CD14-positive monocyte (primary cell): ENCODE data around the gene CIROP. TPM values are rescaled to one million over a fixed set of nuclear protein-coding genes. Genes with fewer than 3 reads are reported as not detected.

Experiments
- DNase-seq, 3 donors: peaks; one replicate each; pipeline ENCODE4 v3.0.0-alpha.2; 2011 to 2022
- H2AFZ ChIP-seq: 2 replicates; pipeline ENCODE4 v1.6.0; 2012; ENCODE audit warnings: mild to moderate bottlenecking, low read depth, low read length, inconsistent platforms; ENCODE audit not compliant: insufficient read depth, poor library complexity, severe bottlenecking
- H3K27ac ChIP-seq, 2 donors: 1 replicate in 1 of 2; 2 replicates in 1 of 2; pipeline ENCODE4 v1.5.1; 2012 to 2013; ENCODE audit warnings: low read length in 2 of 2, control low read depth in 1 of 2, inconsistent platforms in 1 of 2, low read depth in 1 of 2, mild to moderate bottlenecking in 1 of 2
- H3K27me3 ChIP-seq, 2 donors: one replicate each; pipeline versions ENCODE4 v1.6.0 to v1.6.1; 2011 to 2013; ENCODE audit warnings: low read length in 2 of 2; ENCODE audit not compliant: control insufficient read depth in 2 of 2, insufficient read depth in 2 of 2
- H3K36me3 ChIP-seq, 2 donors: replicated peaks in 1 of 2; 1 replicate in 1 of 2; 2 replicates in 1 of 2; pipeline versions ENCODE4 v1.5.1 to v1.6.1; 2012 to 2013; ENCODE audit warnings: low read length in 2 of 2, control low read depth in 1 of 2, inconsistent platforms in 1 of 2, mild to moderate bottlenecking in 1 of 2; ENCODE audit not compliant: insufficient read depth in 2 of 2, control insufficient read depth in 1 of 2
- H3K4me1 ChIP-seq, 2 donors: 1 replicate in 1 of 2; 2 replicates in 1 of 2; pipeline versions ENCODE4 v1.5.1 to v1.6.1; 2012 to 2013; ENCODE audit warnings: low read length in 2 of 2, control low read depth in 1 of 2, inconsistent platforms in 1 of 2, mild to moderate bottlenecking in 1 of 2, moderate library complexity in 1 of 2; ENCODE audit not compliant: insufficient read depth in 2 of 2, control insufficient read depth in 1 of 2
- H3K4me2 ChIP-seq: replicated peaks from 2 replicates; pipeline ENCODE3; 2012; ENCODE audit warnings: low read length, moderate library complexity, mild to moderate bottlenecking; ENCODE audit not compliant: poor library complexity, severe bottlenecking; ENCODE audit errors: extremely low read depth
- H3K4me3 ChIP-seq, 3 experiments: fragments of 200-600 bp in 1 of 3; sonication (generic) in 1 of 3; replicated peaks in 1 of 3; 1 replicate in 2 of 3; 2 replicates in 1 of 3; pipeline ENCODE4 v1.5.1; 2011 to 2013; ENCODE audit warnings: low read length in 3 of 3, mild to moderate bottlenecking in 3 of 3, control low read depth in 2 of 3, low read depth in 2 of 3, inconsistent platforms in 1 of 3, moderate library complexity in 1 of 3
- H3K79me2 ChIP-seq: 2 replicates; pipeline ENCODE4 v1.6.0; 2012; ENCODE audit warnings: mild to moderate bottlenecking, control low read depth, inconsistent platforms, low read length, moderate library complexity; ENCODE audit not compliant: insufficient read depth
- H3K9ac ChIP-seq: 2 replicates; pipeline ENCODE4 v1.6.0; 2017; ENCODE audit warnings: low read length, mild to moderate bottlenecking; ENCODE audit not compliant: insufficient read depth, poor library complexity, severe bottlenecking
- H3K9me3 ChIP-seq, 2 donors: replicated peaks in 1 of 2; 1 replicate in 1 of 2; 2 replicates in 1 of 2; pipeline versions ENCODE4 v1.5.1 to v1.6.1; 2012 to 2013; ENCODE audit warnings: low read length in 2 of 2, control low read depth in 1 of 2; ENCODE audit not compliant: control insufficient read depth in 1 of 2, insufficient read depth in 1 of 2
- H4K20me1 ChIP-seq: 2 replicates; pipeline ENCODE4 v1.6.0; 2012; ENCODE audit warnings: mild to moderate bottlenecking, low read length, control low read depth, moderate library complexity; ENCODE audit not compliant: insufficient read depth
- H3K27ac Mint-ChIP-seq, 7 donors: one replicate each; pipeline ENCODE4 v1.8.0; 2020; ENCODE audit warnings: mild to moderate bottlenecking in 7 of 7, mixed read lengths in 7 of 7, moderate library complexity in 6 of 7, inconsistent platforms in 2 of 7
- H3K27me3 Mint-ChIP-seq, 3 donors: one replicate each; pipeline ENCODE4 v1.8.0; 2021 to 2022; ENCODE audit warnings: low read depth in 3 of 3, mild to moderate bottlenecking in 3 of 3, mixed read lengths in 3 of 3, moderate library complexity in 3 of 3, inconsistent platforms in 1 of 3
- H3K36me3 Mint-ChIP-seq, 2 donors: one replicate each; pipeline ENCODE4 v1.8.0; 2020; ENCODE audit warnings: mixed read lengths in 2 of 2, inconsistent platforms in 1 of 2, mild to moderate bottlenecking in 1 of 2
- H3K4me1 Mint-ChIP-seq: one replicate; pipeline ENCODE4 v1.8.0; 2020; ENCODE audit warnings: mild to moderate bottlenecking, mixed read lengths
- H3K4me3 Mint-ChIP-seq, 2 donors: one replicate each; pipeline ENCODE4 v1.8.0; 2020; ENCODE audit warnings: mild to moderate bottlenecking in 2 of 2, mixed read lengths in 2 of 2, moderate library complexity in 1 of 2
- H3K9me3 Mint-ChIP-seq, 7 donors: one replicate each; pipeline ENCODE4 v1.8.0; 2020 to 2022; ENCODE audit warnings: mixed read lengths in 7 of 7, mild to moderate bottlenecking in 6 of 7, moderate library complexity in 6 of 7, inconsistent platforms in 2 of 7
- WGBS: methylation state at CpG from one replicate; pipeline ENCODE4 v1.1.5; 2013; ENCODE audit warnings: missing lambda C conversion rate; ENCODE audit not compliant: insufficient coverage; 5-methylcytosine and 5-hydroxymethylcytosine counted together
- intact Hi-C, 2 donors: fragments of 100-400 bp; cut with micrococcal nuclease; formaldehyde crosslinking; loops; one replicate each; pipeline versions ENCODE4 v1.15.0 to v1.15.1; 2023
- polyA plus RNA-seq, 3 donors: library from polyadenylated mRNA; depleted of rRNA in 1 of 3; unstranded in 2 of 3; stranded (reverse) in 1 of 3; fragments of 300-500 nt in 2 of 3; fragments of >200 nt in 1 of 3; fragmentation: Illumina TruSeq in 2 of 3; gene quantifications; 1 replicate in 2 of 3; 2 replicates in 1 of 3; pipeline ENCODE4 v1.2.3, GENCODE V29; 2012 to 2021
- TF ChIP-seq, protein P1 (sequence below): fragments of 200-600 bp; IDR thresholded peaks from one replicate; pipeline ENCODE4 v1.8.0; 2022; ENCODE audit warnings: antibody characterized with exemption, mild to moderate bottlenecking

Gene CIROP
- polyA plus RNA-seq, 3 donors = not detected

DNA sequence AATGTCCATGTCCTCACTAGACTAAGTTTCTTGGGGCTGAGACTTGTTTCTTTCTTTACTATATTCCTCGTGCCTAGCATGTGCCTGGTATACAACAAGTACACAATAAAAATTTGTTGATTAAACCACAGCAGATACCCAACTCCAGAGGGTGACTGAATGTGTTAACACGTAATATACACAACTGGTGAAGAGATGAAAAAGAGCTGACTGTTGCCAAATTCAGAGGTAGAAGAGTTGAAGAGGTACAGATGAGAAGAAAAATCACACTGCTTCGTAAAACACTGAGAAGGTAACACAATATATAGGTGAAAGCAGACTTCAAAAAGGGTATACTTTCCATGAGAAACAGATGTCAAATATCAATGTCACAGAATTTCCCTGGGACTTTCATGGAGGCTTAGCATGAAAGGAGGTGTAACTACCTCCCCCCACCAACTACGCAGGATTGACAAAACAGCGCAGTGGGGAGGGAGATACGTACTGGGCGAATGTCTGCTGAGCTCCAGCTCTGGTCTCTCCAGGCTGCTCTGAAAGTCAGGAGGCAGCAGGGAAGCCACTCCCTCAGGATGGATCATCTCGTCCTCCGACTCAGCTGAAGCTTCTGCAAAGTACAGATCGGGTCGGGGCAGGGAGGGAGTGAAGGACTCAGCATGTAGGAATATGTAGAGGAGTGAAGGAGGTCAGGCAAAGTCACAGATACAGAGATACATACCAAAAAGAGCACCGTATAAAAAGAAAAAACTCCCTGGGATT lies 15.1 kb downstream of the CIROP start:
- Histone ChIP-seq H3K9me3 (no peaks in the 10 kb centered on the region), H2AFZ (no peak overlapping the region), H3K27me3 (no peaks in the 10 kb centered on the region), H4K20me1 (peaks cover 98% of the 10 kb centered on the region), H3K4me3 (no peak overlapping the region), H3K79me2 (peaks cover 91% of the 10 kb centered on the region), H3K36me3 (peaks cover 80 to 89% of the 10 kb centered on the region in 2 donors), H3K4me2 (no peak overlapping the region), H3K4me1 (peaks cover 16 to 33% of the 10 kb centered on the region in 2 donors), H3K27ac (no peak overlapping the region), H3K9ac (no peak overlapping the region)
- intact Hi-C loops = loop anchor here in 1 of 2 donors (10.0 kb wide), 1 partner anchor 195 kb away; the partner anchor contains the start of gene HOMEZ
- TF ChIP-seq, protein P1, sequence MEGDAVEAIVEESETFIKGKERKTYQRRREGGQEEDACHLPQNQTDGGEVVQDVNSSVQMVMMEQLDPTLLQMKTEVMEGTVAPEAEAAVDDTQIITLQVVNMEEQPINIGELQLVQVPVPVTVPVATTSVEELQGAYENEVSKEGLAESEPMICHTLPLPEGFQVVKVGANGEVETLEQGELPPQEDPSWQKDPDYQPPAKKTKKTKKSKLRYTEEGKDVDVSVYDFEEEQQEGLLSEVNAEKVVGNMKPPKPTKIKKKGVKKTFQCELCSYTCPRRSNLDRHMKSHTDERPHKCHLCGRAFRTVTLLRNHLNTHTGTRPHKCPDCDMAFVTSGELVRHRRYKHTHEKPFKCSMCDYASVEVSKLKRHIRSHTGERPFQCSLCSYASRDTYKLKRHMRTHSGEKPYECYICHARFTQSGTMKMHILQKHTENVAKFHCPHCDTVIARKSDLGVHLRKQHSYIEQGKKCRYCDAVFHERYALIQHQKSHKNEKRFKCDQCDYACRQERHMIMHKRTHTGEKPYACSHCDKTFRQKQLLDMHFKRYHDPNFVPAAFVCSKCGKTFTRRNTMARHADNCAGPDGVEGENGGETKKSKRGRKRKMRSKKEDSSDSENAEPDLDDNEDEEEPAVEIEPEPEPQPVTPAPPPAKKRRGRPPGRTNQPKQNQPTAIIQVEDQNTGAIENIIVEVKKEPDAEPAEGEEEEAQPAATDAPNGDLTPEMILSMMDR = no peak
- peak overlapping the region in 2 of 7 donors; percentile 5 for H3K27ac Mint-ChIP-seq
- no peaks in the 10 kb centered on the region for H3K27me3 Mint-ChIP-seq
- 100% methylated on average over 3 of the region's 12 CpGs for WGBS
- no peak for DNase-seq
- H3K9me3 Mint-ChIP-seq = no peaks in the 10 kb centered on the region
- no peak overlapping the region for H3K4me3 Mint-ChIP-seq
- peaks cover 68 to 76% of the 10 kb centered on the region in 2 donors for H3K36me3 Mint-ChIP-seq
- H3K4me1 Mint-ChIP-seq = peaks cover 11% of the 10 kb centered on the region

DNA sequence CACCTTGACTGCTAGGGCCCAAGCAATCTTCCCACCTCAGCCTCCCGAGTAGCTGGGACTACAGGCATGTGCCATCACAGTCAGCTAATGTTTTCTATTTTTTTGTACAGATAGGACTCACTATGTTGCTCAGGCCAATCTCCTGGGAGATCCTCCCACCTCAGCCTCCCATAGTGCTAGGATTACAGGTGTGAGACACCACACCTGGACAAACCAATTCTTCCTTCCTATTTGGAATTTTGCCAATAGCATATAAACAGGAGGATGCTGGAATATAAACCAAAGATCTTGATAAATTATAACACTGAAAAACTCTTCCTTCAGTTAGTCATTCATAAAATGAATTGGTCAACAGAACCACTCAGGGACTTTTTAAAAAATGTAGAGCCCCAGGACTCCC lies 18.2 kb downstream of the CIROP start:
- DNase-seq = no peak
- H4K20me1 ChIP-seq = peaks cover 84% of the 10 kb centered on the region
- peaks cover 8 to 17% of the 10 kb centered on the region in 2 donors for H3K4me1 ChIP-seq
- TF ChIP-seq, protein P1 = no peak
- no peaks in the 10 kb centered on the region for H3K27me3 ChIP-seq
- H2AFZ ChIP-seq = no peak overlapping the region
- no peak overlapping the region for H3K4me2 ChIP-seq
- H3K27ac Mint-ChIP-seq = peak overlapping the region in 2 of 7 donors; percentile 37 to 62
- H3K36me3 ChIP-seq = peaks cover 94 to 100% of the 10 kb centered on the region in 2 donors
- no peak overlapping the region for H3K4me3 Mint-ChIP-seq
- H3K9me3 Mint-ChIP-seq = no peaks in the 10 kb centered on the region
- peak overlapping the region in 1 of 2 donors; percentile 9 for H3K27ac ChIP-seq
- no peaks in the 10 kb centered on the region for H3K27me3 Mint-ChIP-seq
- H3K79me2 ChIP-seq = peaks cover 77% of the 10 kb centered on the region
- no peak overlapping the region for H3K4me3 ChIP-seq
- peaks cover 11% of the 10 kb centered on the region for H3K4me1 Mint-ChIP-seq
- H3K9me3 ChIP-seq = no peaks in the 10 kb centered on the region
- intact Hi-C loops = no loop called here
- WGBS = 100% methylated on average over 1 of the region's 1 CpG
- H3K36me3 Mint-ChIP-seq = peaks cover 62 to 89% of the 10 kb centered on the region in 2 donors
- H3K9ac ChIP-seq = no peak overlapping the region
